NCI-H146 treated with DMSO at 0.1 percent for 48 hours (cell line): Measurements from ENCODE around the gene IFNB1.

ENCODE experiments used
- DNase-seq: peaks from one replicate; lab custom pipeline; 2025; ENCODE audit not compliant: unreplicated experiment; lab: John Stamatoyannopoulos, UW

Gene IFNB1

DNA sequence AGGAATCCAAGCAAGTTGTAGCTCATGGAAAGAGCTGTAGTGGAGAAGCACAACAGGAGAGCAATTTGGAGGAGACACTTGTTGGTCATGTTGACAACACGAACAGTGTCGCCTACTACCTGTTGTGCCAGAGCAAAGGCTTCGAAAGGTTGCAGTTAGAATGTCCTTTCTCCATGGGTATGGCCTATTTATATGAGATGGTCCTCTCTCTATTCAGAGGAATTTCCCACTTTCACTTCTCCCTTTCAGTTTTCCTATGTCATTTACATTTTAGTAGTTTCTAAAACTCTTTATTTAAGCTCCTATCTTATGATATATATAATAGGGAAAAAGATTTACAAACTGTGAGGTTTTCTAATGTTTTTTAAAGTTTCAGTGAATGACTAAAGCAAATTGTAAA, at the start of gene IFNB1:
TSS of gene IFNB1 (minus strand) at position 162 of the 400 bp plus-strand sequence. CDS start at position 89, 73 bp downstream.
- no peak for DNase-seq

DNA sequence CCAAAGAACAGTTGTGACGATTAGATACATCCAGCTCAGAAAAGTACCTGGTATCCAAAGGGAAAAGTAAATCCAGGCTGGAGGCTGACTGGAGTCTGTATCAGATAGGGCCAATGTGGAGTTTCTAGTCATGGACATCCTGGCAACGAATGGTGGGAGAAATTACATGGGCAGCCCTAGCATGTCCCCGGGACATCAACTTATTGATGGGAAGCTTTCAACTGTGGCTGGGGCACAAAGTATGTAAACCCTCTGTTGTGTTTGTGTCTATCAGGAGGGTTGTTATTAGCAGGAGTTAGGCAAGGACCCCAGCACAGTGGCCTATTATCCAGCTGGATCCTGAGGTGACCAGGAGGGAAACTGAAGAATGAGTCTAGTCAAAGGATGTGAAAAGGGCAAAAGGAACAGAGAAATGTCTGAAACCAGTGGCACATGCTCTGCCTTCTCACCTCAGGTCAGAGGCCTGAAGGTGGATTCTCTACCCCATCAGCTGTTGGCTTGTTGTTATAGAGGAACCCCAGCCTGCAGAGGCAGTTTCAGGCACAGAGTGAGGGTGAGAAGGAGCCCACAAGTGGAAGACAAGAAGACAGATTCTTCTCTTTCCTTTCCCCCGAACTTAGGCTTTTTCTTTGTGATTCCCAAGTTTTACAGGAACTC, 44.0 kb upstream of the IFNB1 start:
- no peak for DNase-seq

- no peak for DNase-seq
Measured at GRCh38 chr9:21121079-21121478, 43.3 kb upstream of the IFNB1 start.

DNA sequence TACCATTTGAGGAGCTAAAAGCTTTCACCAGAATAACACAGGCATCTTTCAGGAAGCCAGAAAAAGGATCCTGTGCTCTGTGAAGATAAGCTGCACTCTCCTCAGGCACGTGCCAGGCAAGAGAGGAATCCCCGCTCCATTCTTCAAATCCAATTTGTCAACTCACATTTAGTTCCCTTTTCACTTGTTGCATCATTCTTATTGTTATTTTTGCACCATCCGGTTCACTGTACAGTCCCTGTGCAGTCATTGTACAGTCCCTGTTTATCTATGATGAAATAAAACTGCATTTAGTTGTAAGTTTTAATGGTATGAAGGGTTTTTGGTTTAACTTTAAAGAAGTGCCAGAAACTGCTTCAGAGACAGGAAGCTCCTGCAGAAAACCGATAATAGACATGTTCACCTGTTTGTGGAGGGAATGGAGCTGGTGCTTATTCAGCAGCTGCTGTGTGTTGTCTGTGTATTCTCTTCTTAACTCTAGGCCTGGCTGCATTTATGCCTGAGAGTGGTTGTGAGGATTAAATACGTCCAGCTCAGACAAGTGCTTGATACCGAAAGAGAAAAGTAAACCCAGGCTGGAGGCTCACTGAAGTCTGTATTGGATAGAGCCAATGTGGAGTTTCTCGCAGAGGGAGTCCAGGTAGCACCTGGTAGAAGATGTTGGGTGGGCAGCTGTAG, 41.5 kb upstream of the IFNB1 start:
- no peak for DNase-seq

GRCh38 chr9:21114311-21114710, 36.6 kb upstream of the IFNB1 start:
- no peak for DNase-seq

GRCh38 chr9:21110708-21111576, 33.2 kb upstream of the IFNB1 start:
- peak; percentile 62 for DNase-seq

- DNase-seq, result no peak
Measured at GRCh38 chr9:21104787-21105186, 27.0 kb upstream of the IFNB1 start.

DNA sequence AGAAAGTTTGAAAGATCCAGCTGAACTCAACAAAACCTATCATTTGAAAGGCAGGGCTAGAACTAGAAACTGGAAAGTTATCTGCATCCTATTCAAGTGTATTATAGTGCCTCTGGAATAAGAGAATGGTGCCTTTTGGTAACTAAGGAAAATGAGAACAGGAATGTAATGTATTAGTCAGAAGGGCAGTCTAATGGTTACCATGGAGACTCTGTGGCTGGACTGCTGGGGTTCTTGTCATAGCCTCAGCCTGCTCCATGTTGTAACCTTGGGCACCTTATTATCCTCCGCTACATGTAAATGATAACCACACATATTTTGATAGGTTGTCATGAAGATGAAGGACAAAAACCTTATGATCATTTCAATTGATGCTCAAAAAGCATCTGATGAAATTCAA, 24.6 kb upstream of the IFNB1 start:
- no peak for DNase-seq

- DNase-seq, result no peak
Measured at GRCh38 chr9:21097817-21098216, 20.1 kb upstream of the IFNB1 start.

GRCh38 chr9:21096901-21097255, 19.1 kb upstream of the IFNB1 start:
- DNase-seq, result no peak

DNA sequence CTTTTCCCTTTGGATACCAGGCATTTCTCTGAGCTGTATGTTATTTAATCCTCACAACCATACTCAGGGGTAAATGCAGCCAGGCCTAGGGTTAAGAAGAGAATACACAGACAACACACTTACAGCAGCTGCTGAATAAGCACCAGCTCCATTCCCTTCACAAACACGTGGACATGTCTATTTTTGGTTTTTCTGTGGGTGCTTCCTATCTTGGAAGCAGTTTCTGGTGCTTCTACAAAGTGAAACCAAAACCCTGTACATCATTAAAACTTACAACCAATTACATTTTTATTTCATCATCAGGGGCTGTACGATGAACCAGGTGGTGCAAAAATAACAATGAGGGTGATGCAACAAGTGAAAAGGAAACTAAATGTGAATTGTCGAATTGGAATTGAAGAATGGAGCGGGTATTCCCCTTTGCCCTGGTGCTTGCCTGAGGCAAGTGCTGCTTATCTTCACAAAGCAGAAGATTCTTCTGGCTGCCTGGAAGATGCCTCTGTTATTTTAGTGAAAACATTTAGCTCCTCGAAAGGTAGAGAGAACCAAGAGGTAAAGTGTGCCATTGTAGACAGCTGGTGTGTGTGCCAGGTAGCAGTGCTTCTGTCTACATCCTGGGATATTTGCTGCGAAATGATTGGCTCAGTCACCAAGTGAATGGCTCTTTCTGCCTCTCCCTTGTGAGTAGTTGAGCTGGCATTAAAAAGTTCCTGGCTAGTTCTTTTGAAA, 18.6 kb upstream of the IFNB1 start:
- no peak for DNase-seq

- DNase-seq, result no peak
Measured at GRCh38 chr9:21095561-21095960, 17.8 kb upstream of the IFNB1 start.

- DNase-seq, result no peak
Measured at GRCh38 chr9:21086538-21086937, 8.8 kb upstream of the IFNB1 start.

GRCh38 chr9:21085005-21085404, 7.3 kb upstream of the IFNB1 start:
- no peak for DNase-seq

DNA sequence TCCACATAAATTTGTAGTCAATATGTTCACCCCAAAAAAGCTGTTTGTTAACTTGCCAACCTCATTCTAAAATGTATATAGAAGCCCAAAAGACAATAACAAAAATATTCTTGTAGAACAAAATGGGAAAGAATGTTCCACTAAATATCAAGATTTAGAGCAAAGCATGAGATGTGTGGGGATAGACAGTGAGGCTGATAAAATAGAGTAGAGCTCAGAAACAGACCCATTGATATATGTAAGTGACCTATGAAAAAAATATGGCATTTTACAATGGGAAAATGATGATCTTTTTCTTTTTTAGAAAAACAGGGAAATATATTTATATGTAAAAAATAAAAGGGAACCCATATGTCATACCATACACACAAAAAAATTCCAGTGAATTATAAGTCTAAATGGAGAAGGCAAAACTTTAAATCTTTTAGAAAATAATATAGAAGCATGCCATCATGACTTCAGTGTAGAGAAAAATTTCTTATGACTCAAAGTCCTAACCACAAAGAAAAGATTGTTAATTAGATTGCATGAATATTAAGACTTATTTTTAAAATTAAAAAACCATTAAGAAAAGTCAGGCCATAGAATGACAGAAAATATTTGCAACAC, 6.6 kb upstream of the IFNB1 start:
- no peak for DNase-seq

- no peak for DNase-seq
Measured at GRCh38 chr9:21082671-21083070, 4.9 kb upstream of the IFNB1 start.

DNA sequence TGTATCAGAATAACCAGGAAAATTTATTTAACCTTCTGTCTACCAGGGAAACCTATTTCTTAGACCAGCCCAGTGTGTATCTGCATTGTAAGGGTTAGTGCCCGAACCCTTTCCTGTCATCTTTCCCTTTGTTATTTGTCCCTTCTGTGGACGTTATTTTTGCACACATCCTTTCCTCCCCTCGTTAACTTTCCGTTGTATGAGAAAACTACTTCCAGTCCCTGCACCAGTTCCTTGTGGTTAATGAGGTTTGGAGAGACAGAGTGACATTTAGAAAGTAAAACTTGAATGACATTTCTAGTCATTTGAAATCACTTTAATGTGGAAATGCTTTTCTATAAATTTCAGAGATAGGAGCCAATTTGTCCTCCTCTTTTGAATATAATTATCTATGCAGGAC, 4.3 kb upstream of the IFNB1 start:
- DNase-seq, result no peak

GRCh38 chr9:21081451-21081850, 3.7 kb upstream of the IFNB1 start:
- no peak for DNase-seq

GRCh38 chr9:21080793-21081192, 3.1 kb upstream of the IFNB1 start:
- no peak for DNase-seq

GRCh38 chr9:21078702-21079101, 960 bp upstream of the IFNB1 start:
- DNase-seq, result no peak

DNA sequence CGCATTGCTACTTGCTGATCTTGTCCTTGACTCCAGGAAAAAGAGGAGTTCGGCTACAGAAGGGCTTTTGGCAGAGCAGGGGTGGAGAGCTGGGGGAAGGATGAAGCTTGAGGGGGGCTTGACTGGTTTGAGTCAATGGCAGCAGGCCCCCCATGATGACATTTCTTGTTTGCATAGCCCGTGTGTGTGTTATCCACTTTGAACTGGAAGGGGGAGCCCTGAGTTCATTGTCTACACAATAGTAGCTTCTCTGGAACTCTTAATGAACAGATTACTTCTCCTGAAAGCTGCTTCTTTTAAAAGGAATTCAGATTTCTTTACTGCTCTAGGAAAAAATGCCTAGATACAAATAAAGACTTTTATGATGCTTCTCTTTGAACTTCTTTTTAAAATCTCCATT, 2.3 kb downstream of the IFNB1 start:
- no peak for DNase-seq
